HepG2 (cell line): ENCODE data around the gene CFAP46. TPM values are rescaled to one million over a fixed set of nuclear protein-coding genes. Genes with fewer than 3 reads are reported as not detected.

ENCODE experiments used
- ATAC-seq: fragments of 200-7000 bp; cut with Tn5 transposase; 3 replicates; pipeline ENCODE4 v1.9.1; 2020; ENCODE audit warnings: mild to moderate bottlenecking, moderate library complexity
- BruUV-seq: library from RNA; stranded (reverse); fragments of 400-500 nt; replicated peaks from 2 replicates; lab custom pipeline; 2021; lab: Mats Ljungman, UMichigan
- CTCF ChIA-PET: fragments of 300-600 bp; formaldehyde crosslinking; extraction: SDS; loops from one replicate; lab custom pipeline; 2021; ENCODE audit warnings: low total read pairs, inconsistent platforms, low intra/inter-chr PET ratio; lab: Yijun Ruan, JAX
- POLR2A ChIA-PET: fragments of 350-600 bp; sonication (Branson Sonifier 250); formaldehyde crosslinking; loops from one replicate; lab custom pipeline; 2020; ENCODE audit warnings: antibody characterized with exemption, inconsistent platforms; lab: Yijun Ruan, JAX
- DNase-seq: peaks from one replicate; pipeline ENCODE4 v3.0.0-alpha.2; 2015; ENCODE audit warnings: low spot score
- FAIRE-seq: peaks from 3 replicates; lab custom pipeline; 2011; peaks lifted over from hg19 to GRCh38; lab: Jason Lieb, UNC
- H2AFZ ChIP-seq: one replicate; pipeline ENCODE4 v1.6.1; 2011; ENCODE audit warnings: low read length, inconsistent platforms
- H3K27ac ChIP-seq: fragments of 300-600 bp; 3 replicates; pipeline ENCODE4 v1.8.0; 2011; ENCODE audit warnings: mixed run types, mild to moderate bottlenecking, mixed read lengths, low read length, inconsistent platforms; ENCODE audit not compliant: insufficient read depth; ENCODE audit errors: extremely low read length
- H3K27me3 ChIP-seq, 2 experiments: fragments of 200-600 bp in 1 of 2; 2 replicates in 1 of 2; 3 replicates in 1 of 2; pipeline versions ENCODE4 v1.6.0 to v1.8.0; 2011; ENCODE audit warnings: low read length in 2 of 2, mild to moderate bottlenecking in 2 of 2, moderate library complexity in 2 of 2, inconsistent platforms in 1 of 2; ENCODE audit not compliant: insufficient read depth in 2 of 2, control insufficient read depth in 1 of 2
- H3K36me3 ChIP-seq, 2 experiments: fragments of 200-600 bp in 1 of 2; replicated peaks in 1 of 2; 2 replicates in 1 of 2; 3 replicates in 1 of 2; pipeline versions ENCODE4 v1.5.1 to v1.8.0; 2011; ENCODE audit warnings: low read length in 2 of 2, inconsistent platforms in 1 of 2; ENCODE audit not compliant: insufficient read depth in 2 of 2, control insufficient read depth in 1 of 2
- H3K4me1 ChIP-seq: 2 replicates; pipeline ENCODE4 v1.5.1; 2012; ENCODE audit warnings: low read length, inconsistent platforms; ENCODE audit not compliant: insufficient read depth
- H3K4me2 ChIP-seq: 2 replicates; pipeline ENCODE4 v1.6.0; 2011; ENCODE audit warnings: low read depth, low read length, inconsistent platforms
- H3K4me3 ChIP-seq, 3 experiments: fragments of 200-600 bp in 1 of 3; sonication (generic), shearing (Covaris generic) in 1 of 3; replicated peaks in 1 of 3; 2 replicates each; pipeline ENCODE4 v1.5.1; 2011 to 2016; ENCODE audit warnings: low read length in 3 of 3, inconsistent platforms in 2 of 3, low read depth in 2 of 3, mild to moderate bottlenecking in 2 of 3, control low read depth in 1 of 3, mixed read lengths in 1 of 3; ENCODE audit not compliant: insufficient read depth in 1 of 3
- H3K79me2 ChIP-seq: one replicate; pipeline ENCODE4 v1.6.1; 2011; ENCODE audit warnings: low read length, inconsistent platforms; ENCODE audit not compliant: insufficient read depth
- H3K9ac ChIP-seq: 2 replicates; pipeline ENCODE4 v1.6.0; 2011; ENCODE audit warnings: mild to moderate bottlenecking, low read depth, low read length, inconsistent platforms; ENCODE audit not compliant: insufficient read depth
- H3K9me3 ChIP-seq: 2 replicates; pipeline ENCODE4 v1.5.1; 2012; ENCODE audit warnings: mild to moderate bottlenecking, low read length
- H4K20me1 ChIP-seq: 2 replicates; pipeline ENCODE4 v1.6.0; 2011; ENCODE audit warnings: inconsistent platforms, mild to moderate bottlenecking, low read length, moderate library complexity; ENCODE audit not compliant: insufficient read depth
- ELF4 ChIP-seq: sonication (generic); formaldehyde crosslinking; IDR thresholded peaks from 2 replicates; pipeline ENCODE4 v1.5.0; 2020; ENCODE audit warnings: missing genetic modification reagents, mild to moderate bottlenecking, moderate library complexity, borderline replicate concordance
- ETS1 ChIP-seq: sonication (generic); formaldehyde crosslinking; IDR thresholded peaks from 2 replicates; pipeline ENCODE4 v1.4.0; 2020; ENCODE audit warnings: missing genetic modification reagents
- KDM5B ChIP-seq: sonication (generic); formaldehyde crosslinking; IDR thresholded peaks from 2 replicates; pipeline ENCODE4 v1.4.0; 2020; ENCODE audit warnings: missing genetic modification reagents, mild to moderate bottlenecking, borderline replicate concordance
- MNT ChIP-seq: fragments of 450-650 bp; IDR thresholded peaks from 2 replicates; pipeline ENCODE4 v1.6.1; 2016
- ZFP41 ChIP-seq: sonication (generic); formaldehyde crosslinking; IDR thresholded peaks from 2 replicates; pipeline ENCODE4 v1.4.0; 2020; ENCODE audit warnings: mild to moderate bottlenecking, missing genetic modification reagents, borderline replicate concordance
- ZNF235 ChIP-seq: sonication (generic); formaldehyde crosslinking; IDR thresholded peaks from 2 replicates; pipeline ENCODE4 v1.8.1; 2023; ENCODE audit warnings: mild to moderate bottlenecking, missing genetic modification reagents, borderline replicate concordance
- ZNF567 ChIP-seq: sonication (generic); formaldehyde crosslinking; IDR thresholded peaks from 2 replicates; pipeline ENCODE4 v1.8.1; 2023; ENCODE audit warnings: mild to moderate bottlenecking, missing genetic modification reagents, borderline replicate concordance
- WGBS: methylation state at CpG from one replicate; pipeline ENCODE4 v1.1.6; 2017; ENCODE audit warnings: low lambda C conversion rate; 5-methylcytosine and 5-hydroxymethylcytosine counted together
- in situ Hi-C: cut with HindIII; loops from 2 replicates; pipeline ENCODE4 v1.10.0; 2017; ENCODE audit warnings: low pct_unique_long_range_greater_than_20kb; ENCODE audit not compliant: extremely low pct_ligation_motif_present
- intact Hi-C: fragments of 100-400 bp; cut with micrococcal nuclease; formaldehyde crosslinking; loops from one replicate; pipeline ENCODE4 v1.10.0; 2022; ENCODE audit not compliant: unreplicated experiment
- polyA plus RNA-seq, 8 experiments: library from polyadenylated mRNA; depleted of rRNA in 3 of 8; stranded (reverse) in 7 of 8; unstranded in 1 of 8; fragments of >200 nt; fragmentation: Illumina TruSeq in 4 of 8; extraction: Trizol in 4 of 8; gene quantifications; 2 replicates each; pipeline versions ENCODE4 v1.2.1 to v1.2.3, GENCODE V29; 2011 to 2016; ENCODE audit warnings: low read depth in 4 of 8, missing spikeins in 1 of 8, mixed read lengths in 1 of 8; ENCODE audit not compliant: insufficient read depth in 1 of 8
- total RNA-seq, 5 experiments: library from RNA; depleted of rRNA; stranded (reverse); fragments of >200 nt; fragmentation: Illumina TruSeq; extraction: Trizol; gene quantifications; 2 replicates each; pipeline ENCODE4 v1.2.3, GENCODE V29; 2016; ENCODE audit warnings: low read depth in 1 of 5

The CFAP46 gene
- total and polyA plus RNA-seq, 2 of the 13 experiments (the other 11 are each of a cell fraction or from before 2014, with no cell fraction given), result 0.24 to 0.84 TPM

GRCh38 chr10:132945894-132946255, 3.5 kb upstream of the CFAP46 start:
- Histone ChIP-seq H3K4me3 (no peak overlapping the region), H2AFZ (no peak overlapping the region), H3K36me3 (no peaks in the 10 kb centered on the region), H3K9ac (no peak overlapping the region), H3K4me1 (0 out of 2 replicates have a peak, but pooled peaks cover 9% of the 10 kb centered on the region), H3K79me2 (no peaks in the 10 kb centered on the region), H3K27ac (no peak overlapping the region), H3K27me3 (peaks cover 9 to 44% of the 10 kb centered on the region in 2 experiments; a peak in 3 of 5 replicates), H3K9me3 (no peaks in the 10 kb centered on the region), H4K20me1 (no peaks in the 10 kb centered on the region), H3K4me2 (no peak overlapping the region)
- WGBS, result 0% methylated on average over 5 of the region's 5 CpGs
- POLR2A ChIA-PET, result no interaction called here
- in situ Hi-C loops, result loop anchor here (10.0 kb wide), 1 partner anchor 179 kb away; no protein-coding TSS in a partner anchor
- DNase-seq (no peak), ATAC-seq (no peak), FAIRE-seq (no peak)
- intact Hi-C loops, result no loop called here
- no TSS peak for BruUV-seq
- CTCF ChIA-PET, result no interaction called here
- TF ChIP-seq ZNF567 (no peak), ELF4 (CRISPR knock-in tag) (no peak), ZFP41 (CRISPR knock-in tag) (no peak), ETS1 (CRISPR knock-in tag) (no peak), MNT (peak; percentile 74), KDM5B (no peak), ZNF235 (no peak)
